HL-60/S4 treated with retinoic acid at 250 ng/mL for 4 days and 3 days (cell line): ENCODE data around the gene SPIRE1.

Source experiments
- in situ Hi-C: fragments of 300-500 bp; cut with MboI; formaldehyde crosslinking; loops from 2 replicates; pipeline ENCODE4 v1.7.0; 2022; ENCODE audit warnings: low sequenced_read_pairs

Gene SPIRE1

DNA sequence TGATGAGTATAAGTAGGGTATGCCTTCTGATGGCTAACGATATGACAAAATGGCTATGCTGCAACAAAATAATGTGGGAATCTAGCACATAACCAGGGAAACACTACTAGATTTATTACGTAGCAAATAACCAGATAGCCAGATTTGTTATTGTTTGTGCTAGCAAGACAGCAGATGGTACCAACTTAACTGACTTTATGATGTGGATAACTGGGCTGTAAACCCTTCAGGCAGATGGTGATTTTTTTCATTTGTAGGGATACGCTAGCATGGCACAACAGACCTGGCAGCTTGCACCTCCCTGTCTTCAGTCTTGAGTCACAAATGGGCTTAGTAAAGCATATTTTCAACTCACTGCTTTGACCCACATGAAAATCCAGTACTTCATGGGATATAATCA, 201.5 kb downstream of the SPIRE1 start:
- in situ Hi-C loops = no loop called here

DNA sequence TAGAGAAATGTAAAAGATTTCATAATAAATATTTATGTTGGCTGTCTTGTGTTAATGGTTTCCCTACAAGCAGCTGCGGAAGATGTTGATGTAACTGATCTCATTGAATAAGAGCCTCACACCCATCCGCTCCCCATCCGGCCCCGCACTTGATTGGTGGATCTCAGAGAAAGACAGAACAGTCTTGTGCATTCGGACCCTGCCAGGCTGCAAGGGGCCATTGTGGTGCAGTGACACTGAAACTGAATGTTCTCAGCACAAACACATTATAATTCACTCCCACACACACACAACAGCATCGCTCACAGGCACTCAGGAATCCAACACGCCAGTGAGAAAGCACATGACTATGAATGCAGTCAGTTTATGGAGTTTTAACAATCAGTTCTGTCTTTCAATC, 202.4 kb downstream of the SPIRE1 start:
- in situ Hi-C loops = no loop called here

GRCh38 chr18:12452784-12453183, 205.1 kb downstream of the SPIRE1 start:
- in situ Hi-C loops = no loop called here

GRCh38 chr18:12451428-12451827, 206.5 kb downstream of the SPIRE1 start:
- in situ Hi-C loops = no loop called here

- in situ Hi-C loops = no loop called here
Measured at GRCh38 chr18:12449051-12449785, 208.7 kb downstream of the SPIRE1 start.

- in situ Hi-C loops = no loop called here
Measured at GRCh38 chr18:12445554-12445953, 212.4 kb downstream of the SPIRE1 start.

- in situ Hi-C loops = no loop called here
Measured at GRCh38 chr18:12443551-12443950, 214.4 kb downstream of the SPIRE1 start.

DNA sequence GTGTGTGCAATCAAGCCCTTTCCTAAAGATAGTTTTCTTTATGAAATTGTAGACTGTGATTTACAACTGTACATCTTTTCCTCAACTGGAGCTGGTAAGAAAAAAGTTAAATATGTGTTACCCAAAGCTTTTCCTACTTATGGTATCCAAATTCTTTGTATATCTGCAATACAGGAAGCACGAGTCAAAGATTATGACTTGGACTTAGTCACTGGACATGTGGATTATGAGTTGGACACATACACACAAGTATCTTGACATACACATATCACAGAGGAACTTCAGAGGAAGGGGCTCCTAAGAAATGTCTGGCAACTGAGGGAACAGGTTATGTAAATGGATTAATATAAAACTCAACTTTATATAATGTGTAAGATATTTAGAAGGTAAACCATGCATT, 215.0 kb downstream of the SPIRE1 start:
- in situ Hi-C loops = no loop called here

- in situ Hi-C loops = no loop called here
Measured at GRCh38 chr18:12441475-12442034, 216.4 kb downstream of the SPIRE1 start.

DNA sequence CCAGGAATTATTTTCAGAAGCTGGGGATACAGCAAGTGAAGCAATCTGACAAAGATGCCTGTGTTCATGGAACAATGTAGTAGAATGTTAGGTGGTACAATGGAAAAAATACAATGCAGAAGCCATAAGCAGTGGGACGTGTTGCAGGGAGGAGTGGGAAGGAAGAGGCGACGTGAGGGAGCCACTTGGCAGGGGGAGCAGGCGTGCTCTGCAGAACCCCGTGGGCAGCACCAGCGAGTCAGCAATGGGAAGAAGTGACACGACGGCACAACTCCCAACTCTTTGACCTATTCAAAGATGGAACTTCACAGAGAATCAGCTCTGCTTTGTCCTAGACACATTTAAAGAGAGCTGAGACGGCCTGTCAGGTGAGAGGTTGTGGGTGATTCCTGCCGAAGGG, 219.7 kb downstream of the SPIRE1 start:
- in situ Hi-C loops = no loop called here

GRCh38 chr18:12435867-12436266, 222.0 kb downstream of the SPIRE1 start:
- in situ Hi-C loops = no loop called here

DNA sequence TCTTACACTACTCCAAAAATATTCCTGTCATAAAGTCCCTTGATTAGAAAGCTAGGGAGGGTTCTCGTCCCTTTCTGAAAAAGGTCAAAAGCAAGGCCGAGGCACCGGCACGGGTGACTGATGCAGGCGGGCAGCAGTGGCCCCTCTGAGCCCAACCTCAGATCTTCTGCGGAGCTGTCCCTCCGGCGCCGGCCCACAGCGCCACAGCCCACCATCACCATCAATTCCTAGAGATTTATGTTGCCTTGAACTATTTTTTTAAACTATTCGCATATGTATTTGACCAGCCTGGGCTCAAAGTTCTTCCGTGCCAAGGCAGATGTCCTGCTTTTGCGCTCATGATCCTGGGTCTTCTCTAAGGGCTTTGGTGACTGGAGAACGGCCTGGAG, 223.4 kb downstream of the SPIRE1 start:
- in situ Hi-C loops = no loop called here

DNA sequence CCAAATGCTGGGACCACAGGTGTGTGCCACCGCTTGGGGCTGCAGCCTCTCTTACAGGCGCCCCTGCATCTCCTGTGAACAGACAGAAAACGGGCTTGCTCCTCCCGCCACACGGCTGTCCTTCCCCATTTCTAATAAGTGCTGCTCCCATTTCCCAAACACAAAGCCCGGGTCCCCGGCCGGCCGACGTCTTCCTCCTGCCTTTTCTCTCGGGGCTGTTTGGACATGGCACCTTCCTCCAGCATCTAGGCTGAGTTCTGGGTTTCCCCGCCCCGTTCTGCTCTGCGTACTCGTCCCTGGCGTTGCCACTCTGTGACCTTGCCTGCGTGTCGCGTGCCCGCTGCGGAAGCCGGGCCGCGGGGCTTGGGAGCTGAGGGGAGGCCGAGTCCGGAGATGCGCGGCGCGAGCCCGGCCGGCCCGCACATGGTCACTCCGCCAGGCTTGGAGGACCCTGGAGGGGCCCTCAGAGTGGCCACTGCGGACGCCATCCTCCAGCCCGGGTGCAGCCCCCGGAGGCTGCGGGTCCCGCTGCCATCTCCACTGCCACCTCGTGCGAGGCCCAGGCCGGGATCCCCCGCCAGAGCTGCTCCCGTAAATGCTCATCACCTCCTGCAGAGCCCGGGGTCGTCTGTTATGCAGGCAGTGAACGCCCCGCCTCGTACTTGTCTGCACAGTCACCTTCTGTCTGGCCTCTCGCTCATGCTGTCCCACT, 223.9 kb downstream of the SPIRE1 start:
- in situ Hi-C loops = no loop called here

GRCh38 chr18:12432881-12433280, 225.0 kb downstream of the SPIRE1 start:
- in situ Hi-C loops = no loop called here

DNA sequence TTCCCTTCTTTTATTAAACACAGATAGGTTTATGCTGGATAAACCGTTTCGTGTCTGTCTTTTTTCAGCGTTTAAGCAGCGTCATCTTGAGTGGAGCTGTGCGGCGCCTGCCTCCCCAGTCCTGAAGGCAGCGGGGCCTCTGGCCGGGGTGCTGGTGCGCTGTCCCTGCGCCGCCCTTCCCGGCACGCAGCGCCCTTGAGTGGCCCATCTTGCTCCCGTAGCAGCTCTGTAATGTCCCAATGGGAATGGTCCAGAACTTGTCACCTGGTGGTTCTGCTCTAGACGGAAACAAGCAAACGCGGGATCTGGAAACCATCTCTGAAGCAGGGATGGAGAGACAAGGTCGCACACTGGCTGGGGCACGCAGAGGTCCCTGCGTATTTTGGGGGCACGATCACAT, 225.7 kb downstream of the SPIRE1 start:
- in situ Hi-C loops = no loop called here

DNA sequence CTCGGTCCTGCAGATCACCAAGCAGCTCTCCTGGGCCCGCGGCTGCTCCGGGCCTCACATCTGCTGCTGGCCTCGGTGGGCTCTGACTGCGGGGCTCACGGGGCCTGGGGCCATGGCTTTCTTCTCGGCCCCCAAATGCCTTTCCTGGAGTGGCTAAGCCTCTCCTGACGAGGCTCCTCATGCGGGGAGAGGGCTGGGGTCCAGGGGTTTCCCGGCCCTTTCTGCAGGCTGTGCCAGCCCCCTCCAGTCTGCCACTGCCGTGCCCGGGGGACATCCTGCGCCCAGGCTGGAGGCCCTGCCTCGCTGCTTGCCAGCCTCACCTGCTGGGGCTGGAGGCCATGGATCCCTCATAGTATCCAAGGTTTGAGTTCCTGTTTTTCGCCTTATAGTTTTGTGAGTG, 226.3 kb downstream of the SPIRE1 start:
- in situ Hi-C loops = no loop called here

GRCh38 chr18:12430137-12430990, 227.5 kb downstream of the SPIRE1 start:
- in situ Hi-C loops = no loop called here

DNA sequence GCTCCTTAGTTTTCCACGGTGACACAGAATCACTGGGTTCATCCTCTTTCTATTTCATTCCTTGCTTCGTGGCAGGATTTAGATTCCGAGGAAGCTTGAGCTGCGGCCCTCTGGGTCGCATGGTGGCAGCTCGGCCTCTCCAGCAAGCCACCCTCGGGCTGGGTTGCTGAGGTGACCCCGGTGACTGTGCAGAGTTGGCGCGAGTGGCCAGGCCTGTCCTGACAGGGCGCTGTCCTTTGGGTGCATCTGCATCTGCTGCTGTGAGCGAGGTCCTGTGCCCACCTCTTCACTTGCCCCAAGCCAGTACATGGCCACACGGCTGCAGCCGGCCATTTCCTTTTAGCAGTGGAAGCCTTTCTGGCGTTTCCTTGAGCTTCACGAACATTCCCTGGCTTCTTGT, 228.4 kb downstream of the SPIRE1 start:
- in situ Hi-C loops = no loop called here

GRCh38 chr18:12428923-12429322, 229.0 kb downstream of the SPIRE1 start:
- in situ Hi-C loops = no loop called here

DNA sequence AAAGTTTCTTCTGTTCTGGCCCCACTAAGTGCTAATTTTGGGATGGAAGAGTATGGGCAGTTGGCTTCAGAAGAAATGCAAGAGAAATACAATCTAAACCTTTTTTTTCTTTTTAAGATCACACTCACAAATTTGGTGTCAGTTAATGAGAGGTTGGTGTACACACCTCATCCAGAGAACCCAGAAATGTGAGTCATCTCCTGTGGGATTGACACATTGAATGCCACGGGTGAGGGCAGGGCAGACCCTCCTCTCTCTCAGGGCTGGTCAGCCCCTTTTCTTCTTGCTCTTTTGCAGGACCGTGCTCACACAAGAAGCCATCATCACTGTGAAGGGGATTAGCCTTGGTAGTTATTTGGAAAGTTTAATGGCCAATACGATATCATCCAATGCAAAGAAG, 231.0 kb downstream of the SPIRE1 start:
- in situ Hi-C loops = no loop called here

- in situ Hi-C loops = no loop called here
Measured at GRCh38 chr18:12424252-12424651, 233.7 kb downstream of the SPIRE1 start.
